ENCODE results near the gene EFNA1. TPM values are rescaled to one million over a fixed set of nuclear protein-coding genes. Genes with fewer than 3 reads are reported as not detected.

The EFNA1 gene
- total RNA-seq, 1 experiment from 2014 or later = 2.5 TPM

DNA sequence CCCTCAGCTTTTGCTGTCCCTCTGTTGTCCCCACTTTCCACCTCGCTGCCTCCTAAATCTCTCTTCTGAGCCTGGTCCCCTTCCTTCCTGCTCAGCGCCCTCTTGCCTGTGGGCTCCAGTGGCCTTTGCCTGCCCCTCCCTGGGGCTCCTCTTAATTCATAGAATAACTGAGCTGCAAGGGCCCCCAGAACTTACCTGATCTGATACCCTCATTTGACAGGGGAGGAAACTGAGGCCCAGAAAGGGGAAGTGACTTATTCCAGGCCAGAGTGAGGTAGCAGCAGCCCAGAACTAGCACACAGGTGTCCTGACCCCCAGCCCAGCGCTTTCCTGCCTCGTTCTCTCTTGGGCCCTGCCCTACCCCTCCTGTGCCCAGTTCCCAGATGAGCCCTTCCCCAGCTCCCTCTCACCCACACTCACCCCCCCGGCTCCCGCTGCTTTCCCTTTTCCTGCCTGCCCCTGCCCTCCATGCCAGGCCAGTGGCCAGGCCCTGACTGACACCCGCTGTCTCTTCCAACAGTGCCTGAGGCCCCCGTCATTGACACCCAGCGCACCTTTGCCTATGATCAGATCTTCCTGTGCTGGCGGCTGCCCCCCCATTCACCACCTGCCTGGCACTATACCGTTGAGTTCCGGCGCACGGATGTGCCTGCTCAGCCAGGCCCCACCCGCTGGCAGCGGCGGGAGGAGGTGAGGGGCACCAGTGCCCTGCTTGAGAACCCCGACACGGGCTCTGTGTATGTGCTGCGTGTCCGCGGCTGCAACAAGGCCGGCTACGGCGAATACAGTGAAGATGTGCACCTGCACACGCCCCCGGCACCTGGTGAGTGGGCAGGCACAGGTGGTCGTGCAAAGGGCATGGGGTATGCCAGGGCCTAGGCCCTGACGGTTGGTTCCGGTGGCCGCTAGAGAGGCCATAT lies 51.7 kb downstream of the EFNA1 start:
- in situ Hi-C loops (cut with HindIII; ENCODE audit: low pct_unique_long_range_greater_than_20kb, low sequenced_read_pairs) = no loop called here
- no peak for DNase-seq (ENCODE audit: low read depth)

DNA sequence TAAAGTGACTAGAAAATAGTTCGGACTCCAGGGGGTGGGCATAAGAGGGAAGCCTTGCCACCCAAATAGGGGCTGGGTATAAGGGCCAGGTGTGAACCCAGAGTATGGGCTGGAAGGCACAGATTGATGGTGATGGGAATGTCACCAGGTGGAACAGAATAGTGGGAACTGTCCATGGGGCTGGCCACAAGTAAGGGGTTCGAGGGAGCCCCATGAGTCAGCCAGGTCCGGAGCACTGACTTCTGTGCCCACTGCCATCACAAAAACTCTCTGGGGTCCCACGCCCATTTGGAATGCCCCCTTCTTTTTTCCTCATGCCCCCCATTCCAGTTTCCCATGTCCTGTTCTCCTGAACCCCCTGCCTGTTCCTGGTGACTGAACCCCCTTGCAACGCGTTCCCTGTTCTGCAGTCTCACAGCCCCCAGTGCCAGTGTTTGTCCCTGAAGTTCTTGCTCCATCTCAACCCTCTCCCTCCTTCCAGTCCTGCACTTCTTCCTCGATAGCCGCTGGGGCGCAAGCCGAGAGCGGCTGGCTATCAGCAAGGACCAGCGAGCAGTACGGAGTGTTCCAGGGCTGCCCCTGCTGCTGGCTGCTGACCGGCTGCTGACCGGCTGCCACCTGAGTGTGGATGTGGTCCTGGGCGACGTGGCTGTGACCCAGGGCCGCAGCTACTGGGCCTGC lies 53.8 kb downstream of the EFNA1 start:
- in situ Hi-C loops (cut with HindIII; ENCODE audit: low pct_unique_long_range_greater_than_20kb, low sequenced_read_pairs) = no loop called here
- no peak for DNase-seq (ENCODE audit: low read depth)

DNA sequence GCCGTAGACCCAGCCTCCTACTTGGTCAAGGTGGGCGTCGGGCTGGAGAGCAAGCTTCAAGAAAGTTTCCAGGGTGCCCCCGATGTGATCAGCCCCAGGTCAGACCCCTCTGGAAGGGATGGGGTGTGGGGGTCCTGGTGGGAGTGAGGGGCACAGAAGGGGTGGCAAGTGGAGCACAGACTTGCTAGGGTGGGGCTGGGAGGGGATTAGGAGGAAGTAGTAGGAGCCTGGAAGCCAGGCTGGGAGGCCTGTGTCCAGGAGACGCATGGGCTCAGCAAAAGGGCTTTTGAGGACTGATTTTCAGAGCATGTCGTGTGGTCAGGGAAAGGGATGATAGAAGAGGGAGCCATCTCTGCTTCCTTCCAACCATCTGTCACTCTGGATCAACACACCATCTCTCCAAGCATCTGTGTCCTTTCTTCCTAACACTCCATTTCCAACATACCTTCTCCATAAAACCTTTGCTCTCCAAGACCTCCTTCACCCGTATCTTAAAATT lies 54.4 kb downstream of the EFNA1 start:
- in situ Hi-C loops (cut with HindIII; ENCODE audit: low pct_unique_long_range_greater_than_20kb, low sequenced_read_pairs) = no loop called here
- DNase-seq (ENCODE audit: low read depth) = no peak

DNA sequence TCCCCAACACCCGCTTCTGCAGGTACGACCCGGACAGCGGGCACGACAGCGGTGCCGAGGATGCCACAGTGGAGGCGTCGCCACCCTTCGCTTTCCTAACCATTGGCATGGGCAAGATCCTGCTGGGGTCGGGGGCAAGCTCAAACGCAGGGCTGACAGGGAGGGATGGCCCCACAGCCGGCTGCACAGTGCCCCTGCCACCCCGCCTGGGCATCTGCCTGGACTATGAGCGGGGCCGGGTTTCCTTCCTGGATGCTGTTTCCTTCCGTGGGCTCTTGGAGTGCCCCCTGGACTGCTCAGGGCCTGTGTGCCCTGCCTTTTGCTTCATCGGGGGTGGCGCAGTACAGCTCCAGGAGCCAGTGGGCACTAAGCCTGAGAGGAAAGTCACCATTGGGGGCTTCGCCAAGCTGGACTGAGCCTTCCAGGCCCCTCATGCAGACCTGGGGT lies 56.1 kb downstream of the EFNA1 start:
- in situ Hi-C loops (cut with HindIII; ENCODE audit: low pct_unique_long_range_greater_than_20kb, low sequenced_read_pairs) = no loop called here
- no peak for DNase-seq (ENCODE audit: low read depth)

DNA sequence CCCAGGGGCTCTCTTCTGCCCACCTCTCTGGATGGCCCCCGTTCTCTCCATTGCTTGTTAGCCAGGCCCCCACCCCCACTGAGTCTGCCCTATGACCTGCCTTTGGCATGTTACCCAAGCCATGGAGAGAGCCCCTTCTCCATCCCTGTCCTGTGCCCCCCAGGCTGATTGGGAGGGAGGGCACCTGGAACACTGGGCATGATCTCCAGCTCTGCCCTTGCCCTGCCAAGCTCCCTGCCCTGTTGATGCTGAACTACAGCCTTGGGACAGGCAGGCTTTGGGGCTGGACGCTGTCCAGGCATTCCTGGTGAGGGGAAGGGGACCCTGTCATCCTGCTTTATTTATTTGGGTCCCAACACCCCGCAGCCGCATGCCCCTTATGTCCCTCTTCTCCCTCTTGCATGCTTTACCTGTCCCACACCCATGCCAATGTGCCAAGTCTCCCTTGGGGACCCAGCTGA lies 56.7 kb downstream of the EFNA1 start:
- in situ Hi-C loops (cut with HindIII; ENCODE audit: low pct_unique_long_range_greater_than_20kb, low sequenced_read_pairs) = no loop called here
- DNase-seq (ENCODE audit: low read depth) = no peak

Other genes with a start within 250 kb of the EFNA1 start
- 49.9 and 66.3 TPM in 2 replicates for gene PMVK, start 191.2 kb upstream of the EFNA1 start, total RNA-seq (2014; rRNA removed; shearing (Covaris generic); ENCODE audit: low replicate concordance)
- gene PBXIP1, start 171.8 kb upstream of the EFNA1 start, total RNA-seq (2014; rRNA removed; shearing (Covaris generic); ENCODE audit: low replicate concordance) = 19.2 and 33.0 TPM in 2 replicates
- 18.4 and 22.2 TPM in 2 replicates for gene PYGO2, start 166.1 kb upstream of the EFNA1 start, total RNA-seq (2014; rRNA removed; shearing (Covaris generic); ENCODE audit: low replicate concordance)
- 95.0 and 109 TPM in 2 replicates for gene SHC1, start 157.1 kb upstream of the EFNA1 start, total RNA-seq (2014; rRNA removed; shearing (Covaris generic); ENCODE audit: low replicate concordance)
- 166 and 305 TPM in 2 replicates for gene CKS1B, start 153.2 kb upstream of the EFNA1 start, total RNA-seq (2014; rRNA removed; shearing (Covaris generic); ENCODE audit: low replicate concordance)
- 33.4 and 41.9 TPM in 2 replicates for gene FLAD1, start 144.5 kb upstream of the EFNA1 start, total RNA-seq (2014; rRNA removed; shearing (Covaris generic); ENCODE audit: low replicate concordance)
- not detected in 2 replicates for gene LENEP, start 134.3 kb upstream of the EFNA1 start, total RNA-seq (2014; rRNA removed; shearing (Covaris generic); ENCODE audit: low replicate concordance)
- 12.2 and 22.8 TPM in 2 replicates for gene ZBTB7B, start 125.1 kb upstream of the EFNA1 start, total RNA-seq (2014; rRNA removed; shearing (Covaris generic); ENCODE audit: low replicate concordance)
- not detected in 2 replicates for gene DCST2, start 94.1 kb upstream of the EFNA1 start, total RNA-seq (2014; rRNA removed; shearing (Covaris generic); ENCODE audit: low replicate concordance)
- not detected in 2 replicates for gene DCST1, start 94.1 kb upstream of the EFNA1 start, total RNA-seq (2014; rRNA removed; shearing (Covaris generic); ENCODE audit: low replicate concordance)
- gene ADAM15, start 76.6 kb upstream of the EFNA1 start, total RNA-seq (2014; rRNA removed; shearing (Covaris generic); ENCODE audit: low replicate concordance) = 102 and 125 TPM in 2 replicates
- gene EFNA4, start 64.1 kb upstream of the EFNA1 start, total RNA-seq (2014; rRNA removed; shearing (Covaris generic); ENCODE audit: low replicate concordance) = 22.3 and 38.5 TPM in 2 replicates
- 9.1 and 10.0 TPM in 2 replicates for gene EFNA3, start 49.0 kb upstream of the EFNA1 start, total RNA-seq (2014; rRNA removed; shearing (Covaris generic); ENCODE audit: low replicate concordance)
- gene SLC50A1, start 8.0 kb downstream of the EFNA1 start, total RNA-seq (2014; rRNA removed; shearing (Covaris generic); ENCODE audit: low replicate concordance) = 46.9 and 54.7 TPM in 2 replicates
- gene DPM3, start 12.7 kb downstream of the EFNA1 start, total RNA-seq (2014; rRNA removed; shearing (Covaris generic); ENCODE audit: low replicate concordance) = 171 and 198 TPM in 2 replicates
- gene KRTCAP2, start 45.4 kb downstream of the EFNA1 start, total RNA-seq (2014; rRNA removed; shearing (Covaris generic); ENCODE audit: low replicate concordance) = 271 and 341 TPM in 2 replicates
- not detected in 2 replicates for gene TRIM46, start 46.0 kb downstream of the EFNA1 start, total RNA-seq (2014; rRNA removed; shearing (Covaris generic); ENCODE audit: low replicate concordance)
- gene THBS3, start 80.0 kb downstream of the EFNA1 start, total RNA-seq (2014; rRNA removed; shearing (Covaris generic); ENCODE audit: low replicate concordance) = 20.5 and 28.3 TPM in 2 replicates
- gene MTX1, start 80.8 kb downstream of the EFNA1 start, total RNA-seq (2014; rRNA removed; shearing (Covaris generic); ENCODE audit: low replicate concordance) = 152 and 172 TPM in 2 replicates
- 4.3 and 7.1 TPM in 2 replicates for gene ENTREP3, start 127.6 kb downstream of the EFNA1 start, total RNA-seq (2014; rRNA removed; shearing (Covaris generic); ENCODE audit: low replicate concordance)
- 52.5 and 77.8 TPM in 2 replicates for gene SCAMP3, start 134.5 kb downstream of the EFNA1 start, total RNA-seq (2014; rRNA removed; shearing (Covaris generic); ENCODE audit: low replicate concordance)
- gene CLK2, start 145.6 kb downstream of the EFNA1 start, total RNA-seq (2014; rRNA removed; shearing (Covaris generic); ENCODE audit: low replicate concordance) = 30.8 and 32.8 TPM in 2 replicates
- gene HCN3, start 149.6 kb downstream of the EFNA1 start, total RNA-seq (2014; rRNA removed; shearing (Covaris generic); ENCODE audit: low replicate concordance) = 0.06 and 0.84 TPM in 2 replicates
- gene PKLR, start 173.6 kb downstream of the EFNA1 start, total RNA-seq (2014; rRNA removed; shearing (Covaris generic); ENCODE audit: low replicate concordance) = not detected in 2 replicates
- 239 and 330 TPM in 2 replicates for gene FDPS, start 181.0 kb downstream of the EFNA1 start, total RNA-seq (2014; rRNA removed; shearing (Covaris generic); ENCODE audit: low replicate concordance)
- gene RUSC1, start 193.0 kb downstream of the EFNA1 start, total RNA-seq (2014; rRNA removed; shearing (Covaris generic); ENCODE audit: low replicate concordance) = 22.6 and 24.3 TPM in 2 replicates

Measured in Caki2 (cell line).